Embryonic facial prominence (tissue), 1 donor: ENCODE data around the gene IP6K2.
"Not testable (repeated sequence)": the region's sequence is repeated elsewhere in the genome, so short reads cannot be mapped to it uniquely, and the experiment has no call there.

Experiments used
- DNase-seq: peaks from one replicate; pipeline ENCODE4 v3.0.0-alpha.2; 2016; ENCODE audit errors: extremely low spot score

The IP6K2 gene

DNA sequence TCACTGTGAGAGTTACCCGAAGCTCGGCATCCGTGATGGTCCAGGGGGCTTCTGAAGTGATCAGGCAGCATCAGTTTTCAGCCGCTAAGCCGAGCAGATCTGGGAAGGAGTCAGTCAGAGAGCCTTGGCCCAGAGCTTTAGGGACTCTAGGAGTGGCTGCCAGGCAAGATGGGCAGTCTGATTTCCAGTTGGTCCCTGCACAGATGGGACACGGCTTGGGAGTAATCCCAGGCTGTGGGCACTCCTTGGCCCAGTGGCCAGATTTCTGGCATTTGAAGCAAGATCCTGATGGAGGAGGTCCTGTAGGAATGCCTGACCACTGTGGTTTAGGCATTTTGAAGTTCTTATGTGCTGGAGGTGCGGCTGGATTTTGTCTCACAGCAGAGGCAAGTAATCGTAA, 10.5 kb upstream of the IP6K2 start:
- DNase-seq: no peak

DNA sequence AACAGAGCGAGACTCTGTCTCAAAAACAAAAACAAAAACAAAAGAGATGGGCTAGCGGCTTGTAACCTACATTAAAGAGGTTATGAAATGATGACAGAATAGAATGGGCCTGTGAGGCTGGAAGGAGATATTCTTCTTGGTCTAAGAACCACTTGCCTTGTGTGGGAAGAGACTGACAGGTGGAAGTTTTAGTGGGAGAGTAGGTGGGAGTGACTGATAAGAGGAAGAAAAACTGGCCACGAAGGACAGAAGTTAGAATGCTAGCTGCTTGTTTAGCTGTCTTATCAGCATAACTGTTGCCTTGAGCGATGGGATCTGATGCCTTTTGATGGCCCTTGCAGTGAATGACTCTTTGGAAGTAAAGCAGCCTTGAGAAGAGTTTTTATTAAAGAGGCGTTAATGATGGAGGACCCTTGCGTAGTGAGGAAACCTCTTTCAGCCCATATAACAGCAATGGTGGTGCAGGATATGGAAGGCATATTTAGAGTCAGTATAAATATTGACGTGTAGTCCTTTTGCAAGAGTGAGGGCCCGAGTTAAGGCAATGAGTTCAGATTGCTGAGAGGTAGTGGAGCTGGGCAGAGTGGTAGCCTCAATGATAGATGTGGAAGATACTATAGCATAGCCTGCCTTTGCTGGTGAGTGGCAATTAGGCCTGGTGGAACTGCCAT, 8.3 kb upstream of the IP6K2 start:
- DNase-seq: not testable (repeated sequence)

DNA sequence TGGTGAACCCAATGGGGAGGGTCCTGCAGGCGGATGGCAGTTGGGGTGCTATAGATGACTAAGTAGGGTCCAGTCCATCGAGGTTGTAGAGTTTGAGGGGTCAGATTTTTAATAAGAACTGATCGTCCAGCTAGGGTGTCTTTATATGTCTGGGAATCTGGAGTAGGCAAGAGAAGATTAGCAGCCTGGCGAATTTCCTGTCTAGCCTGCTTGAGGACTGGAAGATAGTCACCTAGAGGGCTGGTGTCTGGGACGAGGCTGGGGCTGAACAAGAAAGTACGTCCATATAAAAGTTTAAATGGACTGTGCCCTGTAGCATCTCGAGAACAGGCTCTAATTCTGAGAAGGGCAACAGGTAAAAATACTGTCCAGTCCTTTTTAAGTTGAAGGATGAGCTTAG, 6.7 kb upstream of the IP6K2 start:
- DNase-seq: no peak

DNA sequence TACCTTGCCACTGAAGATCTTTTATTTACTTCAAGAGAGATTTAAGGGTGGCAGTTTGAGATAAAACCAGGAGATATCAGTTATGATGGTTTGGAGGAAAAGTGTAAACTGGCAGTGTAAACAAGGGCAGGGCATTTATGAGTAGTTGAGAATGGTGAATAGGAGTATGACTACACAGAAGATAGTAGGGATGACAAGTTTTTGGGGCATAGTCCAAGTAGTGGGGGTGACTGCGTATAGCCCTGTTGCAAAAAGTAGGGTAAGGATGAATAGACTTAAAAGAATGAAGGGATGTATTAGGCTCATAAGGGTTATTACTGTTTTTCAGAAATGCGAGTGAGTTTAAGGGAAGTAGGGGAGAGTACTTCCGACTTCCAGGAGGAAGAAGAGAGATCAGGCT, 6.3 kb upstream of the IP6K2 start:
- DNase-seq: not testable (repeated sequence)

DNA sequence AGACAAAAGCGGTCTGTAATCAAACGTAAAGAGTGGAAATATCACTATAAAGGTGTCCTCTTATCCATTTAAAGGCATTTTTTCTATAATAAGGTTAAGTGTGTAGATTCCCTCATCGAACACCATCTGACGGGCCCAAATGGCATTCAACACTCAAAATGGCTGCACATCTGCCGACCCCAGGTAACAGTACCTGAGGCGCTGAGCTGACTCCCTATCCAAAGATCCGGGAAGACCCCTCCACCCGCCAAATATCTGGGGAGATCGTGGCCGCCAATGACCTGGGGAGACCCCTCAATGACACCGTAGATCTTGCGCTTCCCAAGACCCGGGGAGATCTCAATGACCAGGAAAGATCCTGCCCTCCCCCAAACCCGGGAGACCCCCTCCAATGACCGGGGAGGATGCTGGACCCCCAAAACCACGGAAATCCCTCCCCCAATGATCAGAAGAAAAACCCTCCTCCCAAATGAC, 476 bp downstream of the IP6K2 start:
- DNase-seq: no peak

DNA sequence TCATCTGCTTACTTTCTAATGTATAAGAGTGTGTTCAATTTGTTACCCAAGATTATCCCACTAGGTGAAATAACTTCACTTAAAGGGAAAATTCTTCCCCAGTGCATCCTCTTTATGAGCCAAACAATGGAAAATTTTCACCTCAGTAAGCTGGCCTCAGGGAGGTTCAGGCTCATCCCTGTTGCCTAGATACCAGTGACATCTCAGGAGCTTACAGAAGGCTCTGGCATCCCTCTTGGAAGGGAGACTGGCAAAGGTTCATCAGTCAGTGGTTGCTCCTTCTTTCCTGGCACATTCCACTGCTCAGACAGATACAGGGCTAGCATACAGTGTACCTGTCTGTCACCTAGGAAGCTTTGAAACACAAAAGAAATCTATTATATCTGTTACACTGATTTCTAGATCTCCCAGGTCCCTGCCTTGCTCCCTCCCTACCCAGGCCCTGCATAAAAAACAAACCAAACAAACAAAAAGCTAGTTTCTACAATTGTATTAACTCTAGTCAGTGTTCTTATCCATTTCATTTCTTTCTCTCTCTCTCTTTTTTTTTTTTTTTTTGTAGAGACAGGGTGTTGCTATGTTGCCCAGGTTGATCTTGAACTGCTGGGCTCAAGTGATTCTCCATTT, 1.7 kb downstream of the IP6K2 start:
- no peak for DNase-seq

DNA sequence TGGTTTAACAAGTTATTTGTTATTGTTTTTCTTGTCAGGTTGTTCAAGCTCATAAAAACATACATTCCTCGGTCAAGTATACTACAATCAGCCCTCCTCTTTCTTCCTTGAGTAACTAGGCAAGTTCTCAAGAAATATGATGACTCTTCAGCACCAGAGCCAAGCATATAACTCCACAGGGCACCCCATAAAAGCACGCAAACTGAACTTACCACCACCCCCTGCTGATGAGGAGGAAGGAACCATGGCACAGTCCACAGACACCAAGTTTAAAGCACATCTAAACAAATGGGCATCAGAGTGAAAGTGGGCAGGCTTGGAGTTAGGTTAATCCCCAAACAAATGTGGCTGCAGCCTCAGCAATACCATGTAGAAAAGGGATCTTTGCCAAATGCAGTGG, 5.3 kb downstream of the IP6K2 start:
- no peak for DNase-seq

DNA sequence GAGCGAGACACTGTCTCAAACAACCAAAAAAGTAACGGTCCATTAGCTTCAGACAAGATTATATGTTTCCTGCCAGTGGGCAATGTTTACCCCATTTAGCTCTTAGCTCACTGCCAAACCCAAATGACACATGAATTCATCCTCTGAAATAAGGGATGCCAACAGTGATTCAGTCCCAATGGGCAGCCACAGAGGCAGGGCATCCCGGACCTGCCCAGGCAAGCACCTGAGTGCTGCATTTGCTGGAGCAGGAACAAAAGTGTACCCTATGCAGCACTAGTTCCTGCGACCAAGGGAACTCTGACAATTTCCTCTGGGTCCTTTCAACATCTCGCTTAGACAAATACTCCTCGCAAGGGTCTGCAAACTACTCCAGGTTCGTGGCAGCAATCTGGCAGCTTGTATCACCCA, 8.0 kb downstream of the IP6K2 start:
- no peak for DNase-seq

DNA sequence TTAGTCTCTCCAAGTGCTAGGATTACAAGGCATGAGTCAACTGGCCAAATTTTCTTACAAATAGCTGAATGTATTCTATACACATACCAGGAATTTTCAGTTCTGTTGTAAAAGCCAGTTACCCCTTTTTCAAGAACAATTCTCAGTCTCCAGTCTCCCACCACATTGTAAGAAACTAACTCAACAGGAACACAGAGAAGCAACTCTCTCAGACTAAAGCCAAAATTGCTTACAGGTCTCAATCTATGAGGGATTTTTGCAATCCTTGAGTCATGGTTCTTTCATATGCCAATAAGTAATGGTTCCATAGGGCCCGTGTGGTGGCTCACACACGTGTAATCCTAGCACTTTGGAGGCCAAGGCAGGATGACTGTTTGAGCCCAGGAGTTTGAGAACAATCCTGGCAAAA, 8.5 kb downstream of the IP6K2 start:
- DNase-seq: no peak

DNA sequence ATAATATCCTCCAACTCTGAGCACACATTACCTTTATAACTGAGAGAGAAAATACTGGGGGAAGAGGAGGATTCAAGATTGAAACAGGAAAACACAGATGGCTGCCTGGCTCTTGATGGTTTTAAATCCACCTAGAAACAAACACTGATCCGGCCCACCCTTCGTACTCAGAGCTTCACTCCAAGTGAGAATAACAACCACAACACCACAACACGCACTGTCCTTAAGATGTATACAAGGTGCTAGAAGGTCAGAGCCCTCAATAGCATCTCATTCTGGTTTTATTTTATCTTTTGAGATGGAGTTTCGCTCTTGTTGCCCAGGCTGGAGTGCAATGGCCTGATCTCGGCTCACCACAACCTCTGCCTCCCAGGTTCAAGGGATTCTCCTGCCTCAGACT, 9.9 kb downstream of the IP6K2 start:
- no peak for DNase-seq

DNA sequence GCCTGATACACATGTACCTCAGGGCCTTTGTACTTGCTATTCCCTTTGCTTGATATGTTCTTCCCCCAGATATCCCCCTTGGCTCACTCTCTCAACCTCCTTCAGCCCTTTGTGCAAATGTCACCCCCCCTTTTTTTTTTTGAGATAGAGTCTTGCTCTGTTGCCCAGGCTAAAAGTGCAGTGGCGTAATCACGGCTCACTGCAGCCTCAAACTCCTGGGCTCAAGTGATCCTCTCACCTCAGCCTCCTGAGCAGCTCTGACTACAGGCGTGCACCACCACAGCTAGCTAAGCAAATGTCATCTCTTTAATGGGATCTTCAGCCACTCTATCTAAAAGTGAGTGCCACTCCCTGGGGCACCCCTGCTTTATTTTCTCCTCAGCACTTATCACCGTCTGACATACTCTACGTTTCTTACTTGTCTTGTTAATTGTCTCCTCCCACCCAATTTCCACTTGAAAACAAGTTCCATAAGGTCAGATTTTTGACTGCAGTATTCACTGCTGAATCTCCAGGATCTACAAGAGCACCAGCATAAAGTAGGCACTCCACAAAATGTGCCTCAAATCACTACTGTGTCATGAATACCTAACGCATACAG, 14.6 kb downstream of the IP6K2 start:
- DNase-seq: no peak

DNA sequence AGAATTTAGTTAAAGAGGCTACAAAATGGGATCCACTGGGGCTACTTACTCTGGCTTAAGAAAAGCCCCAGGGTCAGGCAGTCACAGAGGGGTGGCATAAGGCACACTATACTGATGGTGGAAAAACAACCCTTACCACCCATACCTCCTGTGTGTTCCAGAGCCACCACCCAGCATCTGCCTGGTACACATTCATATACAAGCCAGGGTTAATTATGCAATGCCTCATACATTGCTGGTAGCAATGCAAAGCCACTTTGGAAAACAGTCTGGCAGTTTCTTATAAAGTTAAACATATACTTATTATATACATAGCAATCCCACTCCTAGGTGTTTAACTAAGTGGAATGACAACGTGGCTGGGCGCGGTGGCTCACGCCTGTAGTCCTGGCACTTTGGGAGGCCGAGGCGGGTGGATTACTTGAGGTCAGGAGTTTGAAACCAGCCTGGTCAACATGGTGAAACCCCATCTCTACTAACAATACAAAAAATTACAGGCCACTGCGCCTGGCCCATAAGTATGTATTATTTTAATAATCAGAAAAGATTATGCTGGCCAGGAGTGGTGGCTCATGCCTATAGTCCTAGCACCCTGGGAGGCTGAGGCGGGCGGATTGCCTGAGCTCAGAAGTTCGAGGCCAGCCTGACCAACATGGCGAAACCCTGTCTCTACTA, 16.2 kb downstream of the IP6K2 start:
- no peak for DNase-seq

DNA sequence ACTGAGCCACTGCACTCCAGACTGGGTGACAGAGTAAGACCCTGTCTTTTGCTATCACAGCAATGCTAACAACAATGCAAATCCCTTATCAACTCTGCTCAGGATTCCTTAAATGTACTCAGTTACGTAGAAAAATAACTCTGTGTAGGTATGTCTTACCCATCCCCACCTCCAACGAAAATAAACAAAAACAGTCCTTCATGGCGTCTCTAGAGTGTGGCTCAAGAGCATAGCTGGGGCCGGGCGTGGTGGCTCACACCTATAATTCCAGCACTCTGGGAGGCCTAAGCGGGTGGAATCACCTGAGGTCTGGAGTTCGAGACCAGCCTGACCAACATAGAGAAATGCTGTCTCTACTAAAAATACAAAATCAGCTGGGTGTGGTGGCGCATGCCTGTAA, 18.1 kb downstream of the IP6K2 start:
- no peak for DNase-seq

DNA sequence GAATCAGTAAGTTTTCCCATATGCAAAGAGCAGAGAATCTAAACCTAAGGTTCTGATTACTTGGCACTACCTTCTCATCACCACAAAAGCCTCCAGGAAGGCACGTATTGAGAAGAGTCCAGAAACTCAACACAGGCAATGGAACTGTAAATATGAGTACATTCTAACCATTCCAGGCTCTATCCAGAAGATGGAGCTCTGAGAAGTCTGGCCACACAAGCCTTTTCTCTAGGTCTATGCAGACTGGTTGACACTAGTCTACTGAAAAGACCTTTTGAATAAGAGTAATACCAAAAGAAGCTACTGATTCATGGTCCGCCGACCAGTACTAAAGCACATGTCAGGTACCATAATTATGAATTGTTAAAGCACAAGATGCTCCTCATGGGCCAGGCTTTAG, 19.1 kb downstream of the IP6K2 start:
- DNase-seq: no peak

DNA sequence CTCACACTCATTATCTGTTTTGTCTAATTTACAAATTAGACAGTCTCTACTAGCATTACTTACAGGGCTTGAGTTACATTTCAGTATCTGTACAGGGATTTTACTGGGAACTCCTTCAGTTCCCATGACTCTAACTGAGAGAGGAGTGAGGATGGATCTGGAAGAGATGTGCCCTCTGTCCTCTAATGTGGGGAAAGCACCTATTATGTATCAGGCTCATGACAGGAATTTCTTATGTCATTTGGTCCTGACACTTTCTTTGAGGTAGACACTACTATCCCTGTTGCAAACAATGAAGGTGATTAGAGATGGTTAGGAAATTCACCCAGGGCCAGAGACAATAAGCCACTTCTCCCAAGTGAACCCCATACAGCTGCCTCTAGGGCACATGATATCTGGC, 20.4 kb downstream of the IP6K2 start:
- no peak for DNase-seq

DNA sequence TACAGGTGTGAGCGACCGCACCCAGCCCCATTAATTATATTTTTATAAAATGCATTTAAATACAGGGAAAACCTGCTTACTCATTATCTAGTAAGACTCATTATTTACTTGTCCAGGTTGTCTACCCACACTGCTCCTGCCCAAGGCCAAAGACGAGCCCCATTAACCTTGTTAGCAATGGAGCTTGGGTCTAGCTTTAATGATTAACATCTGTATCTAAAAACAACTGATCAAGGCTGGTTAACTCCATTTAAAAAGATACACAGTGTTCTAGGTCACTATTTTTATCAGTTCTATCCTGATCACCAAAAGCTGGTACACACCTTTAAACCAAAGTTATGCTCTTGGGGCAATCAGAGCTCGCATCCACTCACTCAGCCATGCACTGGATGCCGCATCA, 20.9 kb downstream of the IP6K2 start:
- no peak for DNase-seq

DNA sequence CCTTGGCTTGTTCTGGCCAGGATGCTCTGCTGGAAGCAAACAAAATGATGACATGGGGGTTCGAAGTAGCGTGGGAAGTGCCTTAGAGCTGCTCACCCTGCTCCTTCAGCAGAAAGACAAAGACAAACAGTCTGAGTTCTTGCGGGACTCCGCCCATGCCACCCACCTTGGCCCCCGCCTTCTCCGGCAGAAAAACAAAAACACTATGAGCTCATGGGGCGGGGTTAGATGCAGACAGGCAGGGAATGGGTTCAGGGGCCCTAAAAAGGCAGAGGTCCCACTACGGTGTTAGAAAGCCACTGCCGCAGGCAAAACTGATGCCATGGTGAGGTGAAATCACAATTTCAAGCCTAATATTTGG, 21.6 kb downstream of the IP6K2 start:
- no peak for DNase-seq

DNA sequence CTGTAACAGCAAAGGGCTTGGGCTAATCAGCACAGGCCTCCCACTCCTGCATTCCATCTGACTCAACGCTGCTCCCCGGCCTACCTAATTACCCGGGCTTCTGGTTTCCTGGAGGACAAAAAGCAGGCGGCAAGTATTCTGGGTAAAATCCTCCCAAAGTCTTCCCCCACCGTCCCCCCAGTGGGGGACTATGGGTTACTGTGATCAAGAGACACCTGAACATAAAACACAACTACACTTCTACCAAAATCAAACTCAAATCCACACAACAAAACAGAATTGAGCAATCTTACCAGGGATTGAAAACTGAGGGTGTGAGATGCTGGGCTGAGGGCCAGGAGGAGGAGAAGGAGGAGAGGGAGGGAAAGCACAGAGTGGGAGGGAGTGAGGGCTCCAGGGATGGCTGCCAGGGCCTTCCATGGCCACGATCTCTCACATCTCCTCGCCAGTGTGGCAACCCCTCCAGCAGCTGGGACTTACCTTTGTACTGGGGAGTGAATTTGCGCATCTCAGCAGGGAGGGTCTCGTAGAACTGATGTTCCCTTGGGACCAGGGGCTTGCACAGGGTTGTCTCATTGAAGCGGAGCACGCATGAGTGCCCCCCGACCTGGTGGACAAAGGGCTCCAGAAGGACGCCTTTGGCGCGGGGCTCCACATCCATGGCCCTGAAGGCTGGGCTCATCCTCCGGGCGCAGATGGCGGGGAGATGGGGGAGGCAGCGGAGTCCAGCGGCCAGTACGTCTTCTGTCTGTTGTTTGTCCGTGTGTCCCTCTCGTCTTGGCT, 22.2 kb downstream of the IP6K2 start:
- DNase-seq: no peak

DNA sequence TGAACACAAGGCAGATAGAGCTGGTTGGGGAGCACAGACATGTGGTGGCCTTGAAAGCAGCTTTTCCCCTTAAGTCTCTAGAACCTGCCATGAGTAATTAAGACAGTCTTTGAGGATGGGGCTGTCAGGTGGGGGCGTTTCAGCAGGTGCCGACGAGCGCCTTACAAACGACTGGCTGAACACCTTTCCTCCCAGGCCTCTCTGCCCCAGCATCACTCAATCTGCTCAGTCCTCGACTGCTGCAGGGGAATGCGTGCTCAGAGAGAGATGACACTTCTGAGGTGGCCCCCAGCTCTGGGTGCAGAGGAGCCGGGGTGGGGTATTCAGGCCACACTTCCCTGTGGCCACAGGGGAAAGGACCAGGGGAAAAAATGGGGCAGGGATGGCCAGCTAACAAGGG, 23.2 kb downstream of the IP6K2 start:
- DNase-seq: no peak

DNA sequence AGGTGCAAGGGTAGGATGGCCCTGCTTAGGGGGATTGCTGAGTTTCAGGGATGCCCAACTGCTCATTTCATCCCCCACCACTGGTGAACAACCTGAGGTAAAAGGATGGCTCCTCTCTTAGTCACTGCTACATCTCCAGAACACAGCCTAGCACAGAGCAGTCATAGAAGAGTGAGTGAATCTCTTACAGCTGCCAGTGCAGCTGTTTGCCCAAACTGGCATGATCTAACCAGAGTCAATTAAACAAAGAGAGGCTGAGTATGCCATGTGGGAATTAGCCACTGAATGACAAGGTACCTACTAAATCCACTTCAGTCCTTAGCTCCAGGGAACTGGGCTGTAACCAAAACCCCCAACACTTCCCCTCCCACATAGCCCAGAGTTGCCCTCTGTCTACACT, 24.5 kb downstream of the IP6K2 start:
- DNase-seq: no peak

DNA sequence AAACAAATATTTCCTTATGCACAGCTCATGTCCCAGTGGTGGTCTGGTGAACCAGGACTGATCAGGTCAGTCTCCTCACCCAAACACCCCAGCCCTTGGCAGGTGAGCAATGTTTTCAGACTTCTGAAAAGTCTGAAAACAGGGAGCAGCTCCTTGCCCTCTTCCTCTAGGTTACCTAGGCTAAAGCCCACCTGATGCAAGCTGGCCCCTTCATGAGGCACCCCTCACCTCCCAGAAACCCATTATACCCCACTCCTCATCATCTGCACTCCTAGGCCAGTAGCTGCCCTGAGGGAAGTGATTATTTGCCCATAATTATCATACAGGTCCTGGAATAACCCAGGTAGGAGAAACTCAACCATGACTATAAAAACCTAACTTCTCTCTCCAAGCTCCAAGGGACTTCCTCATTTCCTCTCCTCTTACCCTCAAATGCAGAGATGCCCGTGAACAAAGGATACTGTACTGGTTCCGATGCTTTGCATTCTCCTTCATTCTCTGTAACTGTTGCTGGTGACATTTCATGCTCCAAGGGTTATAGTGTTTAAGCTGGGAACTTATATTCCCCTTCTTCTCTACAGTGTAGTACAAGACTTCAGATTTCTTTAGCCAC, 26.1 kb downstream of the IP6K2 start:
- DNase-seq: no peak

DNA sequence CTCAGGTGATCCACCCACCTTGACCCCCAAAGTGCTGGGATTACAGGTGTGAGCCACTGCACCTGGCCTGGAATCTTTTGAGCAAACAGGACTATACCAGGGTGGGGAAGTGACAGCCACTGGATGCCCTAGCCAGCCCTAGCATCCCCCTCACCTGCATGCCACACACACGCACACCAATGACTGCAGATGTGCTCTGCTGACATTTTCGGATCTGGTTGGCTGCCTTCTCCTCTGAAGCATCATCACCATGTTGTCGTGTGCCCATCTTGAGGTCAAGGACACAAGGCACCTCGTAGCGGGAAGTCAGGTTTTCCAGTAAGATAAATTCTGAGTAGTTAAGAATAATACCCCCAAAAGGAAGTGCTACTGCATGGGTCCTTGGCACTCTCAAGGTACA, 27.6 kb downstream of the IP6K2 start:
- DNase-seq: no peak
